GM12891 (cell line): ENCODE data around the gene BPI.

Experiments
- PAX5 ChIP-seq: IDR thresholded peaks from 2 replicates; pipeline ENCODE4 v1.6.1; 2011; ENCODE audit warnings: low read length, moderate library complexity, mild to moderate bottlenecking; ENCODE audit not compliant: insufficient read depth, severe bottlenecking
- POLR2A ChIP-seq: IDR thresholded peaks from 2 replicates; pipeline ENCODE4 v1.6.1; 2011; ENCODE audit warnings: low read depth, low read length, control low read depth
- POLR2AphosphoS5 ChIP-seq: IDR thresholded peaks from 2 replicates; pipeline ENCODE4 v1.6.1; 2011; ENCODE audit warnings: low read depth, low read length, control low read depth
- POU2F2 ChIP-seq: IDR thresholded peaks from 2 replicates; pipeline ENCODE4 v1.6.1; 2011; ENCODE audit warnings: low read depth, mild to moderate bottlenecking, control low read depth, low read length, moderate library complexity
- SPI1 ChIP-seq: IDR thresholded peaks from 2 replicates; pipeline ENCODE4 v1.6.1; 2011; ENCODE audit warnings: low read depth, low read length, control low read depth
- TAF1 ChIP-seq: IDR thresholded peaks from 2 replicates; pipeline ENCODE4 v1.6.1; 2011; ENCODE audit warnings: low read depth, low read length, control low read depth

DNA sequence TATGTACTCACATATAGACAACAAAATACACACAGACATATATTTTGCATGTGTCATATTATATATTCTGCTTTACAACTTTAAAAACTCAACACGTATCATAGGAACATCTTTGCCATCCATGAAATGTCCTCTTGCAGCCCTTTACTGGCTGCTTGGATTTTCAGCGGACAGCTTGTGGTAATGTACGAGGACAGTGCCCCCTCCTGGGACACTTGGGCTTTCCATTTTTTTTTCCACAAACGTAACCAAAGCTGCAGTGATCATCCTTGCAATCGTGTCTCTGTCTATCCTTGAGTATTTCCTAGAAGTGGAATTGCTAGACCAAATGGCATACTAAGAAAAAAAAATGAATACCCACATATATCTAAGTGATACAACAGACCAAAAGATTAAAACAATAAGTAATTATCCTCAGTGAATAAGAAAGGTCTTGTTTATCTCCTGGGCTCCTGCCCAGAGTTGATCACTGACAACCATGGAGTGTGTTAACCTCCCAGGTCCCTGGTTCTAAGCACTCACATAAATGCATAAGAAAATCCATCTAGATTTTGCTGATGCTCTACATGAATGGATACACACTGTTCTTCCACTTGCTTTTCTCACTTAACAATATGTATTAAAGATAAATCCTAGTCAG lies 18.1 kb downstream of the BPI start:
- TF ChIP-seq POLR2A: no peak
- no peak for TF ChIP-seq SPI1
- no peak for TF ChIP-seq POLR2AphosphoS5
- no peak for TF ChIP-seq PAX5
- no peak for TF ChIP-seq TAF1
- TF ChIP-seq POU2F2: no peak
